ENCODE results near the gene OPRM1.
"Not testable (repeated sequence)": the region's sequence is repeated elsewhere in the genome, so short reads cannot be mapped to it uniquely, and the experiment has no call there.

Gene OPRM1

DNA sequence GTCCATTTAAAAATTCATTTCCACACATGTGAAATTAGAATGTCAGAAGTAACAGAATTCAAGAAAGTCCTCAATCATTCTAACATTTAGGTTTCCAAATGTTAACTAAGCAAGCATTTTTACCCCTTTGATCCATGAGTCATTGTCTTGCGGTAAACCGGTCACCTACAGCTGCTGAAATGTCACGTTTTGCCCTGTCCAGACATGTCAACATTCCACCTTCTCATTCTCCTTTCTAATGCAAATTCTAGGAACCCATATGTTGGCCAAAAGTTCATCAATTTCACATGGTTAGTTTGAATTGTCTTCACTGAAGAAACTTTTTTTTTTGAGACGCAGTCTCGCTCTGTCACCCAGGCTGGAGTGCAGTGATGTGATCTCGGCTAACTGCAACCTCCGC, 200.4 kb downstream of the OPRM1 start:
- DNase-seq (ENCODE audit: low spot score), result no peak

DNA sequence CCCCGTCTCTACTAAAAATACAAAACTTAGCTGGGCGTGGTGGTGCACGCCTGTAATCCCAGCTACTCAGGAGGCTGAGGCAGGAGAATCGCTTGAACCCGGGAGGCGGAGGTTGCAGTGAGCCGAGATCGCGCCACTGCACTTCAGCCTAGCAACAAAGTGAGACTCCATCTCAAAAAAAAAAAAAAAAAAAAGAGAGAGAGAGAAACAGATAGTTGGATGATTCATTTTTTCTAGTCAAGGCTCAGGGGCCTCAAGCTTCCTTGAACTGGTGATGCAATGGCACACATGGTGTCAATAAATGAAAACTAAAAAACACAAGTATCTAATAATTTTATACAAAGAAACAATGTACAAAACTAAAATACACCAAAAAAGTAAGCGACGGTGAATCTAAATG, 202.0 kb downstream of the OPRM1 start:
- DNase-seq (ENCODE audit: low spot score), result not testable (repeated sequence)

DNA sequence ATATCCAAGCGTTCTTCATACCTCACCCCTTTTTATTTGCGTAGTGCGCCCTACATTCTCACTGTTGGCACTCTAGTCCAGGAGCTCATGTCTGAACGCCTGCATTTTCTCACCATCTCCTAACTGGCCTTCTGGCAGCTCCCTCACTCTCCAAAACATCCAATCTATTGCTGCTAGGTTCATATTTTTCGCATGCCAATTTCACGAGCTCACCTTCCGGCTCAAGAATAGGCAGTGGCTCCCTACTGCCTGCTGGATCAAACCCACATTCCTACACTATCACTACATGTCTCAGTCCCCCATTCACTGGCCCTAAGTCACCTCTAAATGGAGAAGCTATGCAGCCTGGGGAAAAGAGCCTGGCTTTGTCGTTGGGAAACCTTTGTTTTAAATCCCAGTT, 202.5 kb downstream of the OPRM1 start:
- DNase-seq (ENCODE audit: low spot score), result no peak

DNA sequence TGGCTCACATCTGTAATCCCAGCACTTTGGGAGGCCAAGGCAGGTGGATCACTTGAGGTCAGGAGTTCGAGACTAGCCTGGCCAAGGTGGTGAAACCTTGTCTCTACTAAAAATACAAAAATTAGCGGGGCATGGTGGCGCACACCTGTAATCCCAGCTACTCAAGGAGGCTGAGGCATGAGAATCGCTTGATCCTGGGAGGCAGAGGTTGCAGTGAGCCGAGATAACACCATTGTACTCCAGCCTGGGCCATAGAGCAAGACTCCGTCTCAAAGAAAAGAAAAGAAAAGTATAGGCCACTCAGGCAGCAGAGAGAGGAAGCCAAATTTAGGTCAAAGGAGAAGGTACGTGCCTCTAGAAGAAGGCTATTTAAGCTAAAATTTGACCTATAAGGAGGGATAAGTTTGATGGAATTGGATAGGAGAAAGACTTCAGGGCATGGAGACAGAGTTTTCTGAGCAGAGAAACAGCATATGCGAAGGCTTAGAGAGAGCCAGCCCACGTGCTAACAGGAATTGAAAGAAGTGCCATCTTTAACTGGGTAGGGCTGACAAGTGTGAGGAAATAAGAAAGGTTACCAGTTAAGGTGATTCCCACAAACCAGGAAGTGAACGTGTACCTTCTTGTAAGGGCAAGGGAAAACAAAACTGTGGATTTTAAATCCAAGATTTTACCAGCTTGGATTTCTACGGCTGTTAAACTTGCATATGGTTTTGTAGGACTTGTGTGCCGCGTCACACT, 203.7 kb downstream of the OPRM1 start:
- no peak for DNase-seq (ENCODE audit: low spot score)

DNA sequence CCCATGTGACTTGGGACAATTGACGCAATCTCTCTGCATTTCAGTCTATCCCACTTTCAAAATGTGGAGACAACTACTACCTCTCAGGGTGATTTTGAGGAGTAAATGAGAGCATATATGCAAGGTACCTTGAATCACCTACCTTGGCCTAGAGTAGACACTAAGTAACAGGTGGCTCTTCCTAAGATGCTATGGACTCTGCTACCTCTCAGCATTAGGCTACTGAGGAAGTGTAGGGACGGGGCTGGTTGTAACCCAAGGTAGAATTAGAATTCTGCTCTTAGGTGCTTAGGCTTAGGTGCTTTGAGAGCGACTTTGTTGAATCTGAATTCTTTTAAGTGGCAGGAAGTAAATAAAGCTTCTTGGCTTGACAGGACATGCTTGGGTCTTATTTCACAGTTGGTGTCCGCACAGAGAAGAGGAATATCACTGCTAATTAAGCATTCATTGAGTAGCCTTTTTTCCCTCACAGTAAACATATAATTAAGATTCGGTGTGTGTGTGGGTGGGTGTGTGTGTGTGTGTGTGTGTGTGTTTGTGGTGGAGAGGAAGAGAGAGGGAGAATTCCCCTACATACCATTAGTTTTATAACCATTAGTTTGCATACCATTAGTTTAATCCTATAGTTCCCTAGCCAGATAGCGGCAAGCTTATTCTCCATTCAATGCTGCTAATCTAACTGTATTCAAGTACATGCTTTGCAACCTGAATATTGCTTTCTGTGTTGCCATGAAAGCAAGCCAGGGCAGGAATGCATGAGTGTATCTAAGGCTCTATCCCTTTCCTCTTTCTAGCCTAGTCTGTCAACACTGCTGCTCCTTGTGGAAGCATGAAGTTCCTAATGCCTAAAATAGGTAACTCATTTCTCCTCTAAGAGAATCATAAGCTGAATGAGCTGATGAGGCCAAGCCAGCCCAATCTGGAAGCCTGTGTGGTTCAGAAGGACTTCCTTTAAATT, 205.0 kb downstream of the OPRM1 start:
- peak; percentile 41 for DNase-seq (ENCODE audit: low spot score)

DNA sequence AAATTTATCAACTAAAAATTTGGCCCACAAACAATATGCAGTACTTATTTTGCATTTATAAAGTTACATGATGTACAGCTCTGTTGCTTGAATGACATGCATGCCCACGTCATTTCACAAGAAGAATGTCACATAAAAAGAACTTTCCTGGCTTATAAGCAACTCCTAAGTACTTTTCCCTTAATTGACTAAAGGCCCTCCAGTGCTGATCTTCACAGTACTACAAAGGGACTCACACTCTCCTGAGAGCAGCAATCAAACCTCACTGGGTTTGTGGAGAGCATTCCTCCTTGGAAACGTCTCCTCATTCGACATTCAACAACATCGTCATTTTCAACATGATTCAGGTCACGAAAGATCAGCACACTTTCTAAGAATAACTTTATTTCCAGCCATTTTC, 206.5 kb downstream of the OPRM1 start:
- DNase-seq (ENCODE audit: low spot score), result no peak

DNA sequence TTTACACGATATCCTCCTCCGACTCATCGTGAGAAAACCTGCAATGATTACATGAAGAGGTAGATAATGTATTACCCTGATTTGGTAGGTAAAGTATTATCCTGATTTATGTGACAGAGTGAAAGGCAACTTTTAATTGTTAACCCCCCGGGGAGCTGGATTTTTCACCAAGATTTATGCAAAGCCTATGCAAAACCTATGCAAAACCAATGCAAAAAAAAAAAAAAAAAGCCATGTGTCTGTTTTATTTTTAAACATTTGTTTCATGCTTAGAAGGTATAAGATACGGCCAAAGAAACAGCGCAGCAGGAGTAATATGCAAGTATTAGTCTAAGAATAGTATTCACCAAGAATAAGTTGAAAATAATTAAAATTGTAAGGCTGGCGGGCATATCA, 207.7 kb downstream of the OPRM1 start:
- DNase-seq (ENCODE audit: low spot score), result no peak

DNA sequence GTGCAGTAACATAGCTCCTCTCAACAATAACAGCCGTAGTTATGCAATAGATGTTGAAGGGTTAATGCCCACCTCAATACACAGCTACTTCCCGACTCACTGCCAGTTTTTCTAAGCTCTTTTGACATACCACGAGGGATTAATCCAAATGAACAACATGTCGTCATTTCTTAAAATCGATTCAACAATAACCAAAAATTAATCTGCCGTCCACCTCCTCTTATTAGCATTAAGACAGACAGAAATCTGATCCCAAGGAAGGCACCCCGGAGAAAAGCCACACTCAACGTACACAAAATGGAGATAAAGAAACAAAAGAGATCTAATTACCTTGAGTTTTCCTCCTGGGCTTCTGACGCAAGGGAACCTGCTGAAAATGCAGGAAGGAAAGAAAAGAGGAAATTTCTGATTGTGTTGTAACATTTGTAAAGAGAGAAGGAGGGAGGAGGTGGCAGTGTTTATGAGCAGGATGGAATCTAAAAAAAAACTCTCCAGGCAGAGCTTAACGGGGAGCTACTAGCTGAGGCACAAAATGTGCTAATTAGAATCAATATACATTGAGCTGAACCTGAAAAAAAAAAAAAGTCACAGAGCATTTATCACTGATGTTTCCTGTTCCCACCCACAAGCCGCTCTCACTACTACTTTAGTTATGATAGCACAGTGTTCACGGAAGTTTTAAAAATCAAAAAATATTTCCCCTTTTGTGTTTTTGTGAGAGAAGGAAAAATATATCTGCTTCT, 208.2 kb downstream of the OPRM1 start:
- peak; percentile 62 for DNase-seq (ENCODE audit: low spot score)

DNA sequence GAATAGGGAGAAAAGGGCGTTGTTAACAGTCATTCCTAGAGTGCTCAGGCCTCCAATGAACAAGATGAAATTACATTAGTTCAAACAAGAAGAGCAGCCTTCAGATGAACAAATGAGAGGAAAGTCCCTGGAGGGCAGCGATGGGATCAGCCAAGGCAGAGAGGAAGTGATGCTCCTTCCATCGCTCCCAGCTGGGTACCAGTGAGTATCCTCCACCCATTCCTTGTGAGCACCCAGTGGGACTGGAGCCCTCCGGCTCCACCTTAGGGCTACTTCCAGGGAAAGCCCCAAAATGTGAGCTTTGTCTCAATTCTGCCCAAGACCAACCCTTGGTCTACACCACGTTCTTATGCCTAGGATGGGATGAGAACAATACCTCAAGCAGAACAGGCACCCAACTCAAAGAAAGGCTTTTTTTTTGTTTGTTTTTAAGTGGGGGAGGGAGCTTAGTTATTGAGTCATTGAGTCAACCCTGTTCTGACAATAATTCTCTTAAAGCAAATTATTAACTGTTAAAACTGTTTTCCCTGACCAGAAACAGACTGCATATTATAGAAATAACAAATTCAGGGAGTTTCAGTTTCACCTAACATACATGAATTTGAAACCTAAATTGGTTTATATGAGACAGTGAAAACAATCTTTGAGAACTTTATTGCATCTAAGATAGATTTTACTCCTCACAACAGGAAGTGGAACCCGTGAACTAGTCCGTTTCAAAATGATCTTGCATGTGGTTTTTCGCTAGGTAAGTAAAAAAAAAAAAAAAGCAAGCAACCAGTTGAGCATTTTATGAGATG, 210.7 kb downstream of the OPRM1 start:
- DNase-seq (ENCODE audit: low spot score), result no peak

DNA sequence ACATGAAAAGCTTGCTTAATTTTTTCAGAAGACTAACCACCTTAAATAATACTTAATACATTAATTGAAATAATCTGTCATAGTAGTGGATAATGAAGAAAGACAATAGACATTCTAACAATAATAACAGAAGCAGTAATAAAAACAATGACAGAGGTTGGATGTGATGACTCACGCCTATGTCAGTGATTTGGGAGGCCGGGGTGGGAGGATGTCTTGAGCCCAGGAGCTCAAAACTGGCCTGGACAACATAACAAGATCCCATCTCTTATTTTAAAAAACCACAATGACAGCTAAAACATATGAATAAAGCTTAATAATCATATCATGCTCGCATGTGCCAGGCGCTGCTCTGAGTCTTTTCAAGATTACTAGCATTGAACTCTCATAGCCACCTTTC, 212.1 kb downstream of the OPRM1 start:
- no peak for DNase-seq (ENCODE audit: low spot score)

DNA sequence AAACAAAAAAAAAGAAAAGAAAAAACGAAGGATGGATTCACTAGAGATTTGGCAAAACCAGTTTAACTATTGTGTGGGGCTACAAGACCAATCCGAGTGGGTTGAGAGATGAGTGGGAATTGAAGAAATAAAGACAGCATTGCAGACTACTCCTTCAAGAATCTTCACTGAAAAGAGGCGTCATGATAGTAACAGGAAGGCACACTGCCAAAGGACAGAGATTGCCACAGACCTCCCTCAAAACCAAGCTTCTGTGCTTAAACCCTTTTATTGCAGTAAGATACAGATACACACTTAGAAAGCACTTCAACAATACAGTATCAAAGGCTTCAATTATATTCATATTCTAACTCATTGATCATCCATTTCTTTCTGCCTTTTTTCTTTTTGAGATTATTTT, 213.6 kb downstream of the OPRM1 start:
- no peak for DNase-seq (ENCODE audit: low spot score)

DNA sequence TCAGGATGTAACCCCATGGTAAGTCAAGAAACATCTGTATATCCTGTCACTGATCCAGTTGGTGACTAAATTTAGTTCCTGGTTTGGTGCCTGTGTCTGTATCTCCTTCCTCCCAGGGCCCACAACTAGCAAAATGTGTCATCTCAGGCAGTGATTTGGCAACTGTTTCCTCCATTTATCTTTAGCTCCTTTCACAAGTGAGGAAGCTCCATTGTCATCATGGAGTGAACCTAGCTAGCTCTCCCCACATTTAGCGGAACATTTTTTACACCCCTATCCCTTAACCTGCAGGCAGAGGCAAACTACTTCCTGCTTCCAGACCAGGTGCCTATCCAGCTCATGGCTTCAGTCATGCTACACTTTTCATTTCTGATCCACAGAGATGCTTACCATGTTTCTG, 218.0 kb downstream of the OPRM1 start:
- peak; percentile 93 for DNase-seq (ENCODE audit: low spot score)

DNA sequence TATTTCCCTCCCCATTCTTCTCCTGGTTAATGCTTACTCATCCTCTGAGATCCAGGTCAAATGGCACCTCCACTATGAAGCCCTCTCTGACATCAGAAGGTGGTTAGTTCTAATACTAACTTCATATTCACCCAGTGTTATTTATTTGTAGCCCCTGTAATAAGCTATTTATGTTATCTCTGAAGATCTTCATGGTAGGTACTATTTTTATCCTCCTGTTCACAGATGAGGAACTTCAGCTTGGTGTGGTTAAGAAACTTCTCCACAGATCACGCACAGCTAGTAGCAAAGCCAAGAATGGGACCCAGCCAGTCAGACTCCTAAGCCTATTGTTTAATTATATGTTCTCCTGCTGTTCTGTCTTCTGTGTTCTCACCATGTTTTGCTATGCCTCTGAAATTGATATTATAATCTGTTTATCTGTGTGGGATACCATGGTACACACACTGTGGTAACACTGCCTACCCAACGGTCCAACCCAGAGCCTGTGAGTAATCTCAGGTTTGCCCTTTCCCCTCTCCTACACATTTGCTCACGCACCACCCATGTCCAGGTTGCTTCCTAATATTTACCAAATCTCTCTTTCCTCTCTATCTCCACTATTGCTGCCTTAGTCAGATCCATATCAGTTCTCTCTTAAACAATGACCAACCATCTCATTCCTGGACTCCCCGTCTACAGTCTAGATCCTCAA, 219.2 kb downstream of the OPRM1 start:
- peak; percentile 80 for DNase-seq (ENCODE audit: low spot score)

DNA sequence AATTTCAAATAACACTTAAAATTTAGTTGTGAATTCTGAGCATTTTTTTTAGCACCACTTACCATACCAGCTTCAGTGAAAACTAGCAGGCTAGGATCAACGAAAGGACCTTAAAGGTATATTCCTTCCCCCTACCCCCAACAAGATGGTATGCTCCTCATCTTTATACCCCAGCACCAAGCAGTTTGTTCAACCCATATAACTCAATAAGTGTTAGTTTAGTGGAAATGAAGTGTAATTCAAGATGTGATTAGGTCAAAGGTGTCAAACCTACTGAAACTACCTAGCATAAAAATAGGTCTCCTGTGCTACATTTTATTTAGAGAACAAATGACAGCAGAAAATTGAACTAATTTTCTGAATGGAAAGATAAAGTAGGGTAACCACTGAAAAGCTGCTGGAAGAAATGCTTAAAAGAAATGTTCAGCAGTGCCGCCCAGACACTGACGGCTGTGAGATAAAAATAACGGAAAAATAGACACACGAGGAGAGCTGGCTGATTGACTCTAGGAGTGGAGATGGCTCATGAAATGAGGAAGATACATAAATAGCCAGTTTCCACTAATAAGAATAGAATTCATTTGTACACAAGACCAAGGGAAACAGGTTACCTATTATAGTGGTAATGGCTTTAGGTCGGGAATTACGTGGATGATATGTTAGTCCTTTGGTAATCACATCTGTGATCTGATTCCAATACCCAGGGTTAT, 222.8 kb downstream of the OPRM1 start:
- peak; percentile 86 for DNase-seq (ENCODE audit: low spot score)

DNA sequence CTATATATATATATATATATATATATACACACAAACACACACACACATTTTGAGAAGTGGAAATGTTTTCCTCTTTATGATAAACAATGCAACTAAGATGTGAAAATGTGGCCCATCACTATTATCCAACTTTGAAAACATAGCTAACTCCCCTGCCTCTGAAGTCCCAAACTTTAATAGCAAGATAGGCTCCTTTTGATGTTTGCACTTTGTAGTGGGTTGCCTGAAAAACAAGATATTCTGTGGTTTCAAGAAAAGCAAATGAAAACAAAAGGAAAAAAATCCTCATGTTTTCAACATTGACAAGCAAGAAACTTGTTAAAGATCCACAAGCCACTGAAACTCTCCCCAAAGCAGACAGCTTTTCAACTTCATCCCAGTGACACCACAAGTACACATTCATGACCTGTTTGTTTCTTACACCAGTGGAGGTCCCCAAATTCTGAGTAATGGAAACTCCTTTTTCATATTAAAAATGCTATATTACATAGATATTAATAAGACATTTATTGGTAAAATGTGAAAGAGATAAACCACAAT, 227.6 kb downstream of the OPRM1 start:
- DNase-seq (ENCODE audit: low spot score), result no peak

DNA sequence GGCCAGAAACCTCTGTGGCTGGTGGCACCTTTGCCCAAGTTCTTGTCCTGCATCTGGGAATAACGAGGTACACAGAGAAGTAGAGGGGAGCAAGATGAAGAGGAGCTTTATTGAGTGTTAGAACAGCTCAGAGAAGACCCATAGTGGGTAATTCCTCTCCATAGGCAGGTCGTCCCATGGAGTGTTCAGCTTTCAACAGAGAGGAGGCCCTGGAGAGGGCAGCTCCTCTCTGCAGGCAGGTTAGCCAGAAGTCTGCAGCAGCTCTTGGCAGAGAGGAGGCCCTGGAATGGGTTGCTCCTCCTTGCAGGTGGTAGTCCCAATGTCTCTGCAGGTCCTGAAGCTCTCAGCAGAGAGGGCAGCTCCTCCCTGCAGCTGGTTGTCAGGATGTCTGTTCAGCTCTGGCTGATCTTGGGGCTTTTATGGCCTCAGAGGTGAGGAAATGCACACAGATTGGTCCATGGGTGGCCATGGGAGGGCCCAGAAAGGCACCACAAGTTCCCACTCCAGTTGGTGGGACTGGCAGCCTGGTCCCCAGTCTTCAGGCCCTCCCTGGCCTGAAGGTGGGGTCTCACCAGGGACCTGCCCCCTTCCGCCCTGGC, 228.6 kb downstream of the OPRM1 start:
- no peak for DNase-seq (ENCODE audit: low spot score)

DNA sequence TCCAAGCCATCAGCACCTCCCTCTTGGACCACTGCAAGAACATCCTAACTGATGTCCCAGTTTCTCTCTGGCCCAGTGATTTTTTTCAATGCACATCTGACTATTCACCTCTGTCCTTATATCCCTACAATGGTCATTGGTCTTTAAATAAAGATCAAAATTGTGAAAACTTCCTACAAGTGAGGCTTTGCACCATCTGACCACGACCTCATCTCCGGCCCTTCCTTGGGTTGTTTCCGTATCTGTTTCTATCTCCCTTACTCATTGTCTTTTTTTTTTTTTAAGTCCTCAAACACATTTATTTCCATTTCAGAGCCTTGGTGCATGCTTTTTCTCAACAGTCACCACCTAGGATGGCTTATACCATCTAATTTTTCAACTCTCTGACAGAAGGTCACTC, 229.4 kb downstream of the OPRM1 start:
- no peak for DNase-seq (ENCODE audit: low spot score)

DNA sequence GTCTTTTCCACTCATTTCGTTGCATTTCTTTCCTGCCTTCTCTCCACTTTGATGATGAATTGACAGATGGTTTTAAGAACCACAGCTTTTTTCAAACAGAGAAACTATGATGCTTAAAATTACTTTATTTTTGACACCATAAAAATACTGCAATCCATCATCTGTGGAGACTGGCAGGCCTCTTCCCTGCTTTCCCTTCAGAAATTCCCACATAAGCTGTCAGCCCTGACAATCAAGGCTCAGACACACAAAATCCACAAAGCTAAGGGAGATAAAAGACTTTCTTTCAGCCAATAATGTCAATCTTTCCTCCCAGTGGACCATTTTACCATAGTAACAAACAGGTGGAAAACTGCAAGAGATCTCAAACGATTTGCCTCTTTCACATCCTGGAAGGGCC, 235.1 kb downstream of the OPRM1 start:
- DNase-seq (ENCODE audit: low spot score), result no peak

DNA sequence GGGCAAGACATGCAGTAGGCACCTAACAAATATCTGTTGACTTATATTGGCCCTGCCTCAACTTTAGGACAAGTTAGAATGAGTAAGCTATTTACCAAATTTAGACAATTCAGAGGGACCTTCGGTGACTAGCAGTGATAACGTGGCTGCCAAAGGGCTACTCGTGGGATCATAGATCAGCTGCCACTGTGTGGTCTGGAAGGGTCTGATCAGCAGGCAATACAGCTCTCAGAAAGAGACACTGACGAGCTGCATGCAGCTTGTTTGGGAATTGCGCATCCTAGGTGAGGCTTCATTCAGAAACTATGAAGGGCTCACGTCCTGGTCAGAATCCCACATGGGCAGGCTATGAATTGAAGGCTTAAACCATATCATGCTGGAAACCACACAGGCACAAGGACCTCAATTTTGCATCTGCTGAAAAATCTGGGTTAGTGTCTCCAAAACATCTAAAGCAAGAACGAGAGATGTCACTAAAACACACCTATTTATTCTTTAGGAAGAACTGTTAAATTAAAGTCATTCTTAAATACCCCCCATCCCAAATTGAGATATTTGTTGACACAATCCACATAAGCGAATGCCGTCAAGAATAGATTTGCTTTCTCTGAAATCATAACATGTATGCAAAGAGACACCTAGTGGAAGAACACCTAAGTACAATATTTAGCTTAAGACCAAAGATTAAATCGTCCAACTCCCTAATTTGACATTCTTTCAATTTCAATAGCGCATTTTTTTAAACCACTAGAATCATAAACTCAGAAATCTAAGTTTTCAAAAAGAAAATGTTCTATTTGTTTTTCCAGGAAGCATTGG, 238.0 kb downstream of the OPRM1 start:
- DNase-seq (ENCODE audit: low spot score), result peak; percentile 86
